Hypothalamus (tissue), 51 donors: ENCODE data around the gene TNFRSF21.
"Not testable (repeated sequence)": the region's sequence is repeated elsewhere in the genome, so short reads cannot be mapped to it uniquely, and the experiment has no call there.

Experiments
- DNase-seq, 51 donors: peaks; one replicate each; lab custom pipeline; 2025; lab: John Stamatoyannopoulos, UW

Gene TNFRSF21

DNA sequence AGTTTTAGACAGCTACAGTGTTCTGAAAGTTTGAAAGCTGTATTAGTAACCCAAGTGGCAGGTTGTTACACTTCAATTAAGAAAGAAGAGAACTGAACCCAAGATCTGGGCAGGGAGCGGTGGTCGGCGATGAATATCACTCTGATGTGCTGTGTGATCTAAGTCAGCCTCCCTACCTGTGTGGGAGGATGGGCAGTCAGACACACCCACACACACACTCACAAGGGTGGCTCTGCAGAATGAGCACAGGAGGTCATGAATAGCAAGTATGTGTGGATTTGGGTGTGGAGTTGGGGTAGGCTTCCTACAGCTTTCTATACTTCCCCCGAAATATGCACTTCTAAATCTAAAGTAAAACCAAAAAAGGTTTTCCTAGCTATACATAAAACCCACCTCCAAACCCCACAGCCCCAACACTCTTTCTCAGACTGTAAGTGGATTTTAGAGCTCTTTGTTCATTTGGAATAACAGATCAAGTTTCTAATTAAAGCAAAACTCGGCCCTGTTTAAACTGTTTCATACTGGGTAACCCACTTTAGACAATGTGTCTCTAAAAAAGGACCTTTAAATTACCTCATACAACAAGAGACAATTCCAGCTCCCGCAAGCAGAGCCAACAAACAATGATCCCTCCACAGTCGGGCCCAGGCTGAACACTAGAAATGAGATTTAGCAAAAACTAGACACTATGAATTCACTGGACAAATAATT is 19.4 kb downstream of the TNFRSF21 start:
- no peak for DNase-seq

DNA sequence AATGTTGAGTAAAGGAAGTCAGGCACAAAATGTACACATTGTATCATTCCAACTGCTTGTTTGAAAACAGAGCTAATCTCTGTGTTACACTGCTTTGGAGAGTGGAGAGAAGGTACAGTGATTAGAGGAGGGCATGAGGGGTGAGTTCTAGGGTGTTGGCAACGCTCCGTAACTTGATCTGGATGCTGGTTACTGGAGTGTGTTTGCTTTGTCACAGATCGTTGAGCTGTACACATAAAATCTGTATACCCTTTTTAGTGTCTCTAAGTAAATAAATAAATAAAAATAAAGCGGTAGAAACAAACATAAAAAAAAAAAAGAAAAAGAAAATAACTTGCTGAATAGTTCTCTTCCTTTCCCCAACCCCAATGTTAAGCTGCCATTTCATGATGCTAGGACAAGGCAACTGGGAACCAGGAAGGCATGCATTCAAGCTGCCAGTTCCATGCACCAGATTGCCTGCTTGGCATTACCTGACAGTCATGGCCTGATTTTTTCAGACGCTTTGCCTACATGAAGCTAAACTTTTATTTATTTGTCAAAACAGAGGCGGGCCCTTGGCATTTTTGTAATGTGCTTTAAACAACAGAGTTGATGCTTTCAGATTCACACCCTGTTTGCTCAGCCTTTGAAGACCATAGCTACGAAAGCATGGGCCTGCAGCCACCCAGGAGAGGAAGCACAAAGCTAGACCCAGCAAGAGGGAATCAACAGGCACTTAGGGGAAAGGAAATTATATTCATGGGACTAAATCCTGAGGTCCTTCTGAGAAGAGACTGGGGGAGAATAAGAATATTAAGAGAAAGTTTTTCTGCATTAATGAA is 21.2 kb downstream of the TNFRSF21 start:
- DNase-seq = no peak

DNA sequence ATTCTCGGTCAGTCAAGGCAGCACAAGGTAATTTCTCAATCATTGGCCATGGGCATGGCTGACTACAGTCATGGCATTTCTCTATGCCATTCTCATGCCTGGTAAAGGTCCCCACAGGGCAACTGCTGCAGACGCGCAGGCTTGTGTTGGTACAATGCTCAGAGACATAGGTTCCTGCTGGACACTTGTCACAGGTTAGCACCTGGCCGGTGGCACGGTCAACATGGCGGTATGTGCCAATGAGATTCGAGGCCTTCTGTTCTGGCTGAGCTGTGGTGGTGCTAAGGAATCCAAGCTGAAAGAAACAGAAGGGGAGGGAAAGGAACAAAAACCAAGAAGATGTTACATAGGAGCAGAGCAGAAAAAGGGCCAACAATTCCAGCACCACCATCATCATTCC is 23.4 kb downstream of the TNFRSF21 start:
- DNase-seq = no peak

DNA sequence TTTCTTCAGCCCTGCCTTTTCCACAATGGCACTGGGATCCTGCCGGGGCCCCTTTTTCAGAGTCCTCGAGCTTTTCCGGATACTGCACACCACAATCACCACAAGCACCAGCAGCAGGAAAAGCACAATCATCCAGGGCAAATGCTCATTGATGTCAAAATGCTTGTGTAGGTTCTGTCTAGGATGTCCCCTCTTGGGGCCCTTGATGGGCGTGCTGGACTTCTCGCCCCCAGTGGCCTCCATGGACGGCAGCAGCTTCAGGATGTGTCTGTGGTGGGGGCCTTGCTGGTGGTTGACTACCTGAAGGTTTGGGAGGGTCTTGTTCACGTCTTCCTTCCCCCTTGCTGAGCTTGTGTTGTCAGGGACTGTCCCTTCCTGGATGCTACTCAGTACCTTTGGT is 25.7 kb downstream of the TNFRSF21 start:
- no peak for DNase-seq

DNA sequence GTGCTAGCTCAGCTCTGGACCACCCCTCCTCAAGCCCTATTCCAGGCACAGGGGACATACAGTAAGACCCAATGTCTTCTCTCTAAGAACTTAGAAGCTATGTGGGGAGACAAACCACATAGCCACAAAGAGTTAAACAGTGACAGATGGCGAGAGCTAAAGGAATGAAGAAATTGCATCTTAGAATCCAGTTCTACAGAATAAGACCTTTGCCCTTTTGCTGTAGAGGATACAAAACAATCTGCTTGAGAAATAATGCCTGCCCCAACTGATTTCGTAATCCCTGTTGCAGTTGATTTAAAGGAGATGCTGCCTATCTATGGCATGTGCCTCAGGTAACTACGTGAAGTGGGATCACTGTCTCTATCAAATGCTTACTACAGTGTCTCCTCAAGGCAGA is 31.2 kb downstream of the TNFRSF21 start:
- DNase-seq = no peak

DNA sequence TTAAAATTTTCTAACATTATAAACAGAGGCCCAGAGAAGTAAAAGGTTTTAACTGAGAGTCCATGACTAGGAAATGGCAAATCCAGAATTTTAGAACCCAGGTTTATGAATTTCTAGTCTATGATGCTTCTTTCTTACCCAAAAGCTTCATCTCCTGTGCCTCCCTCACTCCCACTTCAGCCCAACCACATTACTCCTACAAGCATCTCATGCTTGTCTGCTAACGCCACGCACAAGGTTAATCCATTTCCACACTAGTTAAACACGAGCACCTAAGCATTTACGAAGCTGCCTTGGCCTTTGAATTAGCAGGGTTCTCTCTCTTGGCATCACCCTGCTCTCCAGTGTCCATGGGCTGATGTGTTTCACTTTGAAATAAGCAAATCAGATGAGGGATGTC is 32.0 kb downstream of the TNFRSF21 start:
- DNase-seq = no peak

DNA sequence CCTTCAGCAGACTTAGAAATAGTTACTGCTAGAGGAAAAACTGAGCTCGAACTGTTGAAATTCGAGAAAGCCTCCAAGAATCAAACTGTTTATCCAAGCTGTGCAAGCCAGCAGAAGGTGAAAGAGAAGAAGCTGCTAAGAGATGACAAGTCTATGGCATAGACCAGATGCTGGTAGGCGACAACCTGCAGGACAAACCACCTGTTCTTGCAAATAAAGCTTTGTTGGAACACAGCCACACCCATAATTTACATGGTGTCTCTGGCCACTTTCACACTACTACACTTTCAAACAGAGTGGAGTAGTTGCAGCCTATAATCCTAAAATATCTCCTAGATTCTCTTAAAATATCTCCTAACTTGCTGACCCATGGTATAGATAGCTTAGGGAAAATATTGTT is 33.3 kb downstream of the TNFRSF21 start:
- no peak for DNase-seq

DNA sequence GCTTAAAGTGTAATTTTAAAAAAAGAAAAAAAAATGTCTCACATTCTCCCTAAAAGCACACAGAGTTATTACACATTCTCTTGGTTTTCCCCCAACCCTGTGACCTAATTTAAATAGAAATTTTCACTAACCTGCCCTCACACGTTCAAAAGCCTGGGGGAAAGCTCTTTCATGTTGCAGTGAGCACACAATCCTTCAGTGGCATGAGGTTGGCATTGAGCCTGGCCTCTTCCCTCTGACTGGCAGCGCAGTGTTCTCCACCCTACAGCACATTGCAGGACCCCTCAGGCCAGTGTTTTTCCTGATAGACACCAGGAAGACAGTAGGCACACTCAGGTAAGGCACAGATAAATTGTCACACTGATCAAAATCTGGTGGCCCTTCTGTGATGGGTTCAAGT is 34.1 kb downstream of the TNFRSF21 start:
- DNase-seq = no peak

DNA sequence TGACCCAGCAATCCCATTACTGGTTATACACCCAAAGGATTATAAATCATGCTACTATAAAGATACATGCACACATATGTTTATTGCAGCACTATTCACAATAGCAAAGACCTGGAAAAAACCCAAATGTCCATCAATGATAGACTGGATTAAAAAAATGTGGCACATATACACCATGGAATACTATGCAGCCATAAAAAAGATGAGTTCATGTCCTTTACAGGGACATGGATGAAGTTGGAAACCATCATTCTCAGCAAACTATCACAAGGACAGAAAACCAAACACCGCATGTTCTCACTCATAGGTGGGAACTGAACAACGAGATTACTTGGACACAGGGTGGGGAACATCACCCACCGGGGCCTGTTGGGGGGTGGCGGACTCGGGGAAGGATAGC is 34.6 kb downstream of the TNFRSF21 start:
- DNase-seq = not testable (repeated sequence)

DNA sequence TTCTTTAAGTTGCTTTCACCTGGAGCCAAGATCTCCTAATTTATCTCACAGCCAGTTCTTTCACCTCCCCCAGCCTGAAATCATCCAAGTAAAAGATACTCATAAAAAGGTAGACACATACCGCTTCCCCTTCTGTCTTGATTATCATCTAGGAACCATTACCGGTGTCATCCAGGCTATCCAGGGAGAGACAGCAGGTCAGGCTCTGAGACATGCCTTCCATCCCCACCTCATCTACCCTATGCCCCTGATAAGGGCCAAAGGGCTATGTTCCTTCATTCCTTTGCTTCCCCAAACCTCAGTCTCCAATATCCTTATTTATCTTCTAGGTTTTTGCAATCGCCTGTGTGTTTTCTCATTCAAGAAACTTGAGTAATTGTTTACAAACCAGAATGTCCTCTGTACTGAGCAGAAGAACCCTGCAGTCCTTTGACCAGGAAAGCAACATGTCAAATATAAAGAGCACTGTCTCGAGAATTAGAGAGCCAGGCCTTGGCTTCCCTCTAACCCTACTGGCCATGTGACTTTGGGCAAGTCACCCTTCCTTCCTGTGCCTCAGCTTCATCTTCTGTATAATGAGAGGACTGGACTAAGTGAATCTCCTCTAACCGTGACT is 41.0 kb downstream of the TNFRSF21 start:
- no peak for DNase-seq

DNA sequence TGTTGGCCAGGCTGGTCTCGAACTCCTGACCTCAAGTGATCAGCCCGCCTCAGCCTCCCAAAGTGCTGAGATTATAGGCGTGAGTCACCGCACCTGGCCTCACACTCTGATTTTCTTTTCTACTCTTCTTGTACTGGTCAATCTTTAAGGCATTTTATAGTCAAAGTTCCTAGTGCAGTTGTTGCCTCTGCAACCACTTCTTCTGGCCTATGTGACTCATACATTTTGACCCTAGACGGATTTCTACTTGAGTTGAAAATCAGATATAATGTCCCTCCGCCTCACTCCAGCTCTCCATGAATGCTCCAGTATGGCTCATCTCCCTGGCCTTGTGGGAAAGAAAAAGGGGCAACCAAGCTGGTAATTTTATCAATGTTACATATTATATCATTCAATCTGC is 42.4 kb downstream of the TNFRSF21 start:
- no peak for DNase-seq

DNA sequence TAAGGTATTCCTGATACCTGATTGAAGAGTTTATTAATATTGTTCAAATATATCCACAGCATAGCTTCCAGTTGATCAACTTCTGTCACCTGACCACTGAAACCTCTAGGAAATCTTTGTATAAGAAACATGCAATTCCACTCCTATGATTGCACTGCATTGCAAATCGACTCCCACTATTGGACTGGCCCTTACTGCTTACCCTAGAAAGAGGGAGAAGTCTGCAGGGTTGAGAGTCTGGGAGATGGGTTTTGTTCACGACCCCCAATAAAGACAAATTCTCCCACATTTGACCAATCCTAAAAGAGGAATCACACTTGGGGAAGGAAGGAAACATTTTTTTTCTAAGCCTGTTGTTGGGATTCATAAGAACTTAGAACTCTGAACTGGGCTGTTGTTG is 43.7 kb downstream of the TNFRSF21 start:
- no peak for DNase-seq

DNA sequence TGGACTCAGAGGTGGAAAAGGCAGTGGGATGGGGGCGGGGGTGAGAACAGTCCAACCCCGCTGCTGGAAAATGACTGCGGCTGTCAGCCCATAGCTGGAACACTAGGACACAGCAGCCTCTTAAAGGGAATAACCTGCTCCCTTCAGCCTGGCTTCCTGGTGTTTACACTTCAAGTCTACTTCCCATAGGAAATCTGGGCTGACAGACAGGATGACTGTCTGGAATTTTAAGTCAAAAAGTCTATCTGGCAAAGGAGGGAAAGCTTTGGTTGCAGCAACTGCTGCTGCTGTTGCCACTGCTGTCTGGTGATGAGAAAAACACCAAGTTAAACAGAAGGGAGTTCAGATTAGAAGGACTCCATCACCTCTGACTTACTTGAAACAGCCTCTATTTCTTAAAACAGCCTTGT is 44.9 kb downstream of the TNFRSF21 start:
- DNase-seq = no peak

DNA sequence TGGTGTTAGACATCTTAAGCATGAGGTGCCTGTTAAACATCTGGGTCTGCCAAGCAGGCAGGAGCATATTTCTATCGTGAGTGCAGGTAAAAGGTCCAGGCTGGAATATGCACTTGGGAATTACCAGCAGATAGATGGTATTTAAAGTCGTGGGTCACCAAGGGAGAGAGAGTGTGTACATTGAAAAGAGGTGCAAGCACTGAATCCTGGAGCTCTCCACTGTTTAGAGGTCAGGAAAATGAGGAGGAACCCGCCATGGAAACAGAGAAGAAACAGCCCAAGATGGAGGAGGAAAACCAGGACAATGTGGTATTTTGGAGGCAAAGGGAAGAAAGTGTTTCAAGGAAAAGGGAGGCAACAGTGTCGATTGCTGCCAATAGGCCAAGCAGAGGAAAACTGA is 46.4 kb downstream of the TNFRSF21 start:
- no peak for DNase-seq

DNA sequence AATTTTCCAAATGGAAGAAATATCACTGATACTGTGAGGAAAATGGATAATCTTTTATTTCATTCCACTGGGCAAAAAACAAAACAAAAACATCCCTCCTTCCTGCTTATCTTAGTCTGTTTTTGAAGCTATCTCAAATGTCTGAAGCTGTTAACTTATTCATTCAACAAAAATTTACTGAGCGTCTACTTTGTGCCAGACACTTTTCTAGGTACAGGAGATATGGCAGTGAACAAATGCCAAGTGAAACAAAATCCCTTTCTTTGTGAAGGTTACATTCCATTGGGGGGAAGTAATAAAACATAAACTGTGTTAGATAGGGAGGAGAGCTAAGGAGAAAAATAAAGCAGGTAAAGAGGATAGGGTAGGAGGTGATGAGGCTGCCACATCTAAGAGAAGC is 47.5 kb downstream of the TNFRSF21 start:
- no peak for DNase-seq

DNA sequence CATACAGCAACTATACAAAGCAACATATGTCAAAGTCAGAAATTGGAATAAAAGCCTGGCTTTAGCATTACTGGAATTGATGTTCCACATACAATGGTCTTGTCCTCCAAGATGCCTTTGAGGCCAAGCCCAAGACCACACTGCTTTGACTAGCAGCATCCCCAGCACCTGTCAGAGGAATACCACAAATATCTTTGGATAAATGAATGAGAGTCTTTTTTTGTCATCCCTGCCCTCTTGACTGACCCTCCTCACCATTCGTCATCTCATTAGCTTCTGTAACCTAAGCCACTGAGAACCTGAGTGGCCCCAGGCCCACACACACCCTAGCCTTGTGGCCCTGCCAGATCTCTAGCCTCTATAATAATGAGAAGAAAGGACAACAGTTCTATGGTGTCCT is 48.5 kb downstream of the TNFRSF21 start:
- no peak for DNase-seq

DNA sequence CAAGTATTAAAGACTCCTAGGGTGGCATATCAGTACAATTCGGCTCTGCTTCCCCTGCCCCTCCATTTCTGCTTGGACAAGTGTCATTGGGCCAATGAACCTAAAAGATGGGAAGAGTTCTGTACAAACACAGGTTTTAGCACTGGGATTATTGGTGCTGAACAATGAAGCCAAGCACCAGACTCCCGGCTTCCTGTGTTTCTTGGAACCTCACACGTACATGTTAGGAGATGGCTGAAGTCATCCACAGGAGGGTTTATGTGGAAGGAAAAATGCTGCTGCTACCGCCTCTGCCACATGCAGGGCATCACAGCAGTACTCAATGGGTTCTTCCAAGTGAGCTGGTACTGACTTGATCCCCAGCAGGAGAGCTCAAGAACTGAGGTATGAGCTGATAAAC is 49.7 kb downstream of the TNFRSF21 start:
- DNase-seq = no peak

DNA sequence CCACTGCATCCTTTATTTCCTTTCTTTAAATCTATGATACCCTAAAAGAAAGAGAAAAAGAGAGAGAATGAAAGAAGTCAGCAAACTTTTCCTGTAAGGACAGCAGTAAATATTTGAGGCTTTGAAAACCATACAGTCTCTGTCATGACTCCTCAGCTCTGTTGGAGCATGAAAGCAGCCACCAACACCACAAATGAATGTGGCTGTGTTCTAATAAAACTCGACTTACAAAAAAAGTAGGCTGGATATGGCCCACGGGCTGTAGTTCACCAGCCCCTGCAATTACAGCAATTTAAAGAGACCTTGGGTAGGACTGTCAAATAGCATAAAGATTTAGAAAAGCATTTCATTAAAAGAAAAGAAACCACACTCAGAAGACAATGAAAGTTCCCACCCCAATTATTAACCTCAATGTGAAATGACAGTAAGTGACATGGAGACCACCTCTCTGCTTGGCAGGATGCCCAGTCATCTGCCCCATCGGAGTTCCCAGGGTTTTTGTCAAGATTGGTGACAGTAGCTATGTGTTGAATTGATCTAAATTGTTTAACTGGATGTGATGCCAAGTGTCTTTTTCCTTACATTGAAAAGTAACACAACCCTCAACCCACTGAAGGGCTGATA is 50.9 kb downstream of the TNFRSF21 start:
- DNase-seq = no peak

DNA sequence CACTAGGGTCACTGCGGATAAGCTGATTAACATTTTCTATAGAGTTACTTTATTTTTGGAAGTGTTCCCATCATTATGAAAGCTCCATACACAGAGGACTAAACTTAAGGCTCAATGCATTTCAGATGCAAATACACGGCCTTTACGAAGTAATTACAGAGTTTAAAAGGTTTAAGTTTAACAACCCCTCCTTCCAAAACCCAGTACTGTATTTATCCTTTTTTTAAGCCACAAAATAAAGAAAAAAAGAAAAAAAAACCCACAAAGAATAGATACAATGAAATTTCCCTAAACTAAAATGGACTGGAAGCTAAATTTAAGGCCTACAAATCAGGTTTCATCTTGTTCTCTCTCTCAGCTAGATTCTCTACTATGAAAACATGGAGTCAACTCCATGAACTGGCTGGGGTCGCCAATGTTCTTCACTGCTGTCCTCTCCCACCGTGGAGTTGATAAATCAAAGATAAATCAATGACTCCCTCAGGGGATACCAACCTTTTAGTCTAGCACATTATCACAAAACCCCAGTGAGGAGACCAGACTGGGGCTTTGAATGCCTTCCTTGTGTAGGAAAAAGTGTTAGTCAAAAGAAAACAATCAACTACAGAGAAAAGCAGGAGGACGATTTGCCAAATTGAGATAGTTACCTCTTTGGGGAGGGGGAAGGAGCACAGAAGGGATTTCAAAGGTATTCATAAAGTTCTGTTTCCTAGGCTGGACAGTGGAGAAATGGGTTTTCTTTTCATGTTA is 52.5 kb downstream of the TNFRSF21 start:
- DNase-seq = no peak

DNA sequence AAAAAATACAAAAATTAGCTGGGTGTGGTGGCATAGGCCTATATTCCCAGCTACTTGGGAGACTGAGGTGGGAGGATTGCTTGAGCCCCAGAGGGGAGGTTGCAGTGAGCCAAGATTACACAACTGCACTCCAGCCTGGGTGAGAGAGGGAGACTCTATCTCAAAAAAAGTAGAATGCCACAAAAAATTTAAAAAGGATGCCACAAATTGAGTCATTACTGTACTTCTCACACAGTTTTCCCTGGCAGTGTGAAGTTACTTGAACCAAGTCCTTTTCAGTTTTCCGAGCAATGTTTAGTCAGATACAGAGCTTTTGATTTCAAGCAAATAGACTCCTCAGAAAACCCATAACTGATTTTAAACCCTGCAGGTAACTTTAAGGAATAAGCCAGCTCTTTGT is 53.3 kb downstream of the TNFRSF21 start:
- no peak for DNase-seq

DNA sequence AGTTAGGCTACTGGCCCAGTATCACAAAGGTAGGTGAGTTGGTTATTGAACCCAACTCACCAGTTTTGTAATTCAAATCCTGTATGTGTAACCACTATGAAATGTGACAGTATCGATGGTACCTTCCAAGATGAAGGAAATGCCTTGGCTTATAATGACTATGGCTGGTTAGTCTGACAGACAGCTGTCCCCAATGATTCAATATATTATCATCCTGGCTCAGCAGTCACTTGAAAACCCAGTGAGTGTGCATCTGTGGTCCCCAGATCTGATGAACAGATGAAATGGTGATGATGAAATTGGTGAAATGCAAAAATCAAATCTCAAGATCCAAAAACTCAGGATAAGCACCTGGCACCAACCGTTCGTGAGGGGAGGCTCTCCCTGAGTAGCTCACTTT is 54.8 kb downstream of the TNFRSF21 start:
- no peak for DNase-seq
